NCI-H1092 (cell line): Measurements from ENCODE around the gene SSPN.

ENCODE experiments used
- DNase-seq: peaks from one replicate; lab custom pipeline; 2025; lab: John Stamatoyannopoulos, UW

SSPN gene

DNA sequence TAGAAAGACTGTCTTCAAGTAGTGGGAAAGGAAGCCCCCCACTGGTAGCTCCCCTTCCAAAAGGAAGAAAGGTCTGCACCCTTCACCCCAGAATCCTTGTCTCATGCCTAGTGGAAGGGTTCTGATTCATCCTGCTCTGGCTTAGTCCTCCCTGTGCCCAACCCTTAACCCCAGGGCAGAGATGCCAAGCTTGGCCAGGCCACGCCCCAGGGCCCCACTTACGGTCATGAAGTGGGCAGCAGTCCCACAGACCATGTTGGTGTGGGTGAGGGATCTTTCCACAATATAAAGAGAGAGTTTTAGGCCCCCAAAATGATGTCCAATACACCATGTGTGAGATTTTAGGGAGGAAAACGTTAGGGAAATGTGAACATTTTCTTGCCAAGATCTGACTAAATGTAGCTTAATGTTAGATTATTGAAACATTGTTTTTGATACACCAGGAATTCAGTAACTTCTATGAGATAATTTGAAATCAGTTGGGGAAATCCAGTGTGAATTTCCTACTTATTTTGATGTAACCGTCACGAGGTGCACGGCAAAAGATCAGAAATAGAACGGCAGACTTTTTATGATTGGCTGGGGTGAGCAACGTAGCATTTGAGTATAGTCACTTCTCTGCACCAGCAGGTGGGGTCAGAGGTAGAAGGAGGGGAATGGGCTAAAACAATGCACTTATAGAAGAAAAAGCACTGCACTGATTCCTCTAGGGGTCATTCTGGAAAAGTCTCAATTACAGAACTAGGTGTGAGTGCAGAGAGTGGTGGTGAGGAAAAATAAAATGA lies 8.2 kb upstream of the SSPN start:
- DNase-seq, result no peak

DNA sequence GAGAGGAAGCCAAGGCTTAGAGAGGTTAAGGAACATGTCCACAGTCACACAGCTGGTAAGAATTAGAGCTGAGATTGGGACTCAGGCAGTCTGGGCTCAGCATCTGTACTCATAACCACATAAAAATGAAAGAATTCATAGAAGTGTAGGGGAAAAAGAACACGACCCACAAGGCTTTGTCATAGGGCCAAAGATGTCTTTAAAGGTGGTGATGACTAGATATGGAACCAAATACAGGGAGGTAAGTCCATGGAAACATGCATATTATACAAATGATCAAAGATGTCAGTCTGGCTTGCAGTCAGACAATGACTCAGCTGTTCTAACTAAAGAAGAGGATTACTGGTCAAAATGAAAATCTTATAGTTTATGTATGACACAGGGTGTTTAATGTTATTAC lies 7.2 kb upstream of the SSPN start:
- DNase-seq, result no peak

DNA sequence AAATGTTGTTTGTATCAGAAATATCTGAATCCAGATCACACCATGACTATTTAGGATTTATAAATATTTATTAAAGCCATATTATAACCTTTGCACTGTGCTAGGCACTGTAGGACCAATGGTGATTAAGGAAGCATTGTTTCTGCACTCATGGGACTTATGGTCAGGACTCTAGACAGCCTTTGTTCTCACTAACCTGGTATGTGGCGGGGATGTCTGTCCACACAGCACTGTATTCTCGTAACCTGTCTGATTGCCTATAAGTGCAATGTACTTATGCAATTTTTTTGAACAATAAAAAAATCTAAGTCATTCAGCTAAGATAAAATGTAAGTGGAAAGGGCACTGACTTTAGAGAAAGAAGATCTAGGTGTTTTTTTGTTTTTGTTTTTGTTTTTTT lies 6.7 kb upstream of the SSPN start:
- no peak for DNase-seq

DNA sequence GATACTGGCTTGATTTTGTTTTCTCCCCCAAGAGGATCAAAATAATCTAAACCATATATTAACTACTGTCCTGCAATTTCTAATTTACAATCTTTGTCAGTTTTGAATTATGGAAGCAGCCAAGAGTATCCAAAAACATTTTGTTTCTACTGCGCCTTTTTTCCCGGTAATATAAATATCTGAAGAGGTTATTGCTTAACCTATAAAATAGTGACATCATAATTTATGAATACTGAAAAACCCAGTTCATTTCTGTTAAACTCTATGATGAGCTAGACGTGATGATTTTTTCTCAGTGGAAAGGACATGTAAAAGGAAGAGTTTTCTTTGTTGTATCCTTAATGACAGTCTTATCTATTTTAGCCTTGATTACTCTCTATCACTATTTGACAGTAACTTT lies 3.2 kb upstream of the SSPN start:
- no peak for DNase-seq

DNA sequence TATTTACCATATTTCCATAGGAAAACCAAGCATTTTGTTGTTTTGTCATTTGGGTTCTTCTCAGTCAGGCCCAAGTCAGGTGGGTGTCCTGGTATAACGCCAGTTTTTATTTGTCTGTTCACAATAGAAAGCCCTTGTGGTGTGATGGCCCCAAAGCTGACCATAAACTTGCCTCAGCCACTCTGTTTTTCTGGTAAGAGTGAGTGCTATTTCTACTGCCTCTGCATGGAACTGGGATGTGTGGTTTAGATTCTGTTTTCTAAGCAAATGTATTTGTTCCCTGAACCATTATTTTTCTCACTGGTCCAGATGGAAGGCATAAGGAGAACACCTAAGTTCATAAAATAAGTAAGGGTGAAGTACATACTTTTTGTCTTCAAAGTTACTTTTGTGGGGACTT lies 1.8 kb upstream of the SSPN start:
- DNase-seq, result no peak

DNA sequence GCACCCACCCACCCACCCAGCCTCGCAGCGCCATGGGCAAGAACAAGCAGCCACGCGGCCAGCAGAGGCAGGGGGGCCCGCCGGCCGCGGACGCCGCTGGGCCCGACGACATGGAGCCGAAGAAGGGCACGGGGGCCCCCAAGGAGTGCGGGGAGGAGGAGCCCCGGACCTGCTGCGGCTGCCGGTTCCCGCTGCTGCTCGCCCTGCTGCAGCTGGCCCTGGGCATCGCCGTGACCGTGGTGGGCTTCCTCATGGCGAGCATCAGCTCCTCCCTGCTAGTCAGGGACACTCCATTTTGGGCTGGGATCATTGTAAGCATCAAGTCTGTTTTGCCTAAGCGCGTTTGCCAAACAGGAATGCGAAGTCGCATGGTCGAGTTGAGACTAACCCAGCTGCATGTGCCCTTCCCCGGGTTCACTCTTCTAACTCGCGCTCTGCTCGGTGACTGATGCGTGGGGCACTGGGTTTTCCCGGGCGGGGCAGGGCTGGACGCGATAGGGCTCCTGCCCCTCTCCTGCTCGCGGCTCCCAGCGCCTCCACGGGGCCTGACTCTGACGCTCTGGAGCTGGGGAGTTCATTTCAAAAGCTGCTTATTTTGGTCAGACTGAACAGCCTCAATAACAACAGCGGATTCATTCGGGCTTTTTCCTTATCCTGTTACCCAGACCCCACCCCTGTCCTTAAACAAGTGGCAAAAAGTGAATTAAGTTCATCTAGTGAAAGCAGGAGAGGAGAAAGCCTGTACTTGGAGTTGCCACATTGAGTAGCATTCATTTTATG lies 458 bp downstream of the SSPN start:
- no peak for DNase-seq

DNA sequence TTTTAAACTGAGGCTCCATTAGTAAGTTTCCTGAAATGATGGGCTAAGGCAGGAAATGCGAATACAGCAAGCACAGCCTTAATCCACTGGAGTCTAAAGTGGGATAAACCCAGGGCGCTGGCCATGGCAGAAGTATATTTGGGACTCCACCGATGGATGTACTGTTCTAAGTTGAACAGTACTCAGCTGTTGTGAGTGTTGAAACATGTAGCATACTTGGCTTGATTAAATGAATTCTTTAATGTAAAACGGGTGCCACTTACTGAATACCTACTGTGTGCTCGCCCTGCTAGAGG lies 996 bp downstream of the SSPN start:
- DNase-seq, result no peak

DNA sequence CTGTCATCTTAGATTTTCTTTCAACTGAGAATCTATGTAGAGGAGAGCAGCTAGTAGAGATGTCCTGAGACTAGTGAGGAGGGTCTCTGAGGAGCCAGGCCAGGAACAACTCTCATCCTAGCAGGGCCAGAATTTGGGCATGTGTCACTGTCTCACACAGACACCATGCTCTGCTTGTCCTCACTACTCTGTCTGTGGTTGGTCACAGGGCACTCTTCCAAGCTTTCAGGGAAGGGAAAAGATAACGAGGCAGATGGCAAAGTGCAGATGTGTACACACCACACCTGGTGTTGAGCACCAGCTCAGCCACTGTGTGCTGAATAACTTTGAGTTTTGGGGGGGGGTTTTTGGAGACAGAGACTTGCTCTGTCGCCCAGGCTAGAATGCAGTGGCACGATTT lies 2.5 kb downstream of the SSPN start:
- DNase-seq, result no peak

DNA sequence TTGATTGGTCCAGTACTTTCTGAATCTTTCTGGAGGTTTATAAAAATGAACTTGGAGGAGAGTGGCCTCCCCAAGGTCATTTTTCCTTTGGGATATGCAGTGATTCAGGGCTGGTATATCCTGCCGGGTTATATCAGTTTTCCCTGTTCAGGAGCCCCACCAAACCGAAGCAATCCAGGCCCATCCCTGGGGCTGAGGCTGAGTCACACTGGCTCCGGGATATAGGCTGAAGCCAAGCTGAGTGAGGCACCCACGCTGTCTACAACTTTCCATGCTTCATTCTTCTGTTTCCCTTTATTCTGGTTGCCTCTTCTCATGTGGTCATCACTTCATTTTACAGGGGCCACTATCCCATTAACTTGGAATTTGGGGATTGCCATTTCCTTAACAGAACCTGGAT lies 3.4 kb downstream of the SSPN start:
- DNase-seq, result no peak

DNA sequence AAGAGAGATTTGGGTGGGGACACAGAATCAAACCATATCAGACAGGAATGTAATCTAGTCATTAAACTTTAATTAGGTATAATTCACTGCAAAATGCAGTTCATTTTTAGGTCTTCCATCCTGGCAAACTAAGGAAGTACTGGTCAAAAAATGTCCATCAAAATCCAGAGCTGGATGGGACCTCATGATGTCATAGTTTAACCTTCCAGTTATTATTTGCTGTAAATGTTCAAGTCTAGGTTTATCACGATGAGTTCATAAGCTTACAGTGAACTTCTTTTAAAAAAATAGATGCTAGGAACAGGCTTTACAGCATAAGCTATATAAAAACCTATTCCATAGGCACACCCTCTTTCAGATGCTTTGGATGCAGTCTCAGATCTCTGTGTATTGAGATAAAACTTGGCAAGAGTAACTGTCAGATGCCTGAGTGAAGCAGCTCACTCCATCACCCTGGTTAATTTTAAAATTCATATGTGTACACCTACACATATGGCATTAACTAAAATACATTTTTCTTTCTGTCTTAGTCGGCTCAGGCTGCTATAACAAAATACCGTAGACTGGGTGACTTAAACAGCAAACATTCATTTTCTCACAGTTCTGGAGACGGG lies 7.9 kb downstream of the SSPN start:
- no peak for DNase-seq

DNA sequence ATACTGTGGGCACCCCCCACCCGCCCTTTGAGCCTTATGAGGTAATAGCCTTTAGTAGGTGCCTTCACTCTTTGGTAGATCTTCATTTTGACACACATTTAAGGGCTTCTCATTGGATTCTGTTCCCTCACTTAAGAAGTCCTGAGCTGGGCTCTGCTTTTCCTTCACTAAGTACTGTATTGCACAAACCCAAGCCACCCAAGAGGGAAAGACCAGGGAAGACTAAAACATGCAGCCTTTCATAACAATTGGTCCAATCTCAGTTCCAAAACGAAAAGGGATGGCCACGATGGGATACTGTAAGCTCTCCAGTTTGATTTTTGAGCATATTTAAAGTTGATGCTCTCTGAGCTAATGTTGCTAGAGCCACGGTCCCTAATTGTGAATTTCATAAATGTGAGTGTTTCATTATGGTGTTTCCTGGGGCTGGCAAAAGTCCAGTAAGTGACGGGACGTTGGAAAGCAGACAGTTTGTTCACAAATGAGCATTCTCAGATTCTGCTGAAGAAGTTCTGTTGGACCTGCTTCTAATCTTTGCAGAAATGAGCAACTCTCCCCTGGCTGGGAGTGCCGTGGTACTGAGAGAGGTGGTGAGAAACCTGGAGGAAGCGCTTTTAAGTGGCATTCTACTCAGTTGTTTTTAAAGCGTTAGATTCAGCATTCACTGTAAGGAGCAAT lies 9.4 kb downstream of the SSPN start:
- no peak for DNase-seq

DNA sequence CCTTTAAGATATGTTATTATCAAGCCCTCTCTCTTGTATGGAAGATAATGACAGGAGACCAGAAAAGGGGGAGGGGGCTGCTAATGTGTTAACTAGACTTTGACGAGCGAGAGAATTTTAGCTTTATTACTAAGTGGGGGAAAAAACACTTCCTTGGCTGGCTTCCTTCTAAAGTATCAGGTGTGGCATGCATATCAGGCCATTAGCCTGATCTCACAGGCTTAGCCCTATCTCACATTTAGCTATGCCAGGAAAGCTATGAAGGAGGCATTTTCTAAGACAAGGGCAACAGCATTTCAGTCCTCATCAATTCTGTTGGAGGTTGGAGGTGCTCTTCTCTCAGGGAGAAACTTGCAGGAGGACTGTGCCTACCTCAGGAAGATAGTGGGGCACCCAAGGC lies 9.9 kb downstream of the SSPN start:
- no peak for DNase-seq

DNA sequence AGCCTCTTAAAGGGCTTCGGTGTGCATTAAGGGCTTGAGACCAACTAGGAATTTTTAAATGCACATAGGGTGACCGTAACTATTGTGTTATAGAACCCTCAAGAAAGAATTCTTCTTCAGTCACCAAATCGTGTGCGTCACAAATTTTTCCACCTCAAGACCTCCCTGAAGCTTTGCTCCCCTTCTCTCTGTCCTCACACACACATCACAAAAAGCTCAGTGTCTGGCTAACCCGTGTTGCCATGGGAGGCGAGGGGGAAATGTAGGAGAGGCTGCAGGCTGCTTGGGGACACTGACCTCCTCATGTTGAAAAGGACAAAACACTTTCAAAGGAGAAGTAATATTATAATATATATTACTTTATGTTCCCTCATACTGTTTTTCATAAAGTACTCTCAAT lies 10.6 kb downstream of the SSPN start:
- DNase-seq, result no peak

DNA sequence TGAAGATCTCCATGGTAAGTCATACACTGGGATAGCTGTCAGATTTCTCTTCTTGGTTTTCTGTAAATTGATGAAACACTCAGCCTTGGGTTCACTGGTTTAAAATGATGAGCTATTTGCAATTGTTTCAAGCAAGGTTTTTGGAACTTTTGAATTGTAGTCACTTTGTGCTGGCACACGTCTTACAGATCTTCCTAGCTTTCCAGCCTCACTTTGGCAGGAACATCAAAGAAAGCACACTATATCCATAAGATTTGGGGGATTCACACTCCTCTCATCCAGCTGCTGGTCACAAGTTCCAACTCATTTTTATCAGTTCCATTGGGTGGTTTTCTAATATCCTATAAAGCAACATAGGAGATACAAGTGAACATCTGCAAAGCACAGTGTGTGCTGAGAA lies 16.0 kb downstream of the SSPN start:
- DNase-seq, result no peak

DNA sequence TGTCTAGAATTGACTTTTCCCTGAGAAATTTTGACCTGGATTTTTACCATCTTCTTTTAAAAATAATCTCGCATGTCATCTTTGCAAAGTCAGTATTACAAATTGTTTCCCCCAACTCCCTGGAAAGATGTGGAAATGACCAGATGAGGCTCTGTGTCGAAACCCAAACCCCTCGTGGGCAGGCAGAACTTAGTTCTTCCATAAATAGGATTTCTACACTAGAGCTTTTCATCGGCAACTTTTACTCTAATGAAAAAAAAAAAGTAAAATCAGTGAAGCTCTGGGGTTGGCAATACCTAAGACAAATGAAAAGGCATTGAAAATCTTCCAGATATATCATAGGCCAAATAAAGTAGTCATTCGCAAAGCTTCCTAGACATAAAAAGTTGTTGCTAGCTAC lies 17.0 kb downstream of the SSPN start:
- no peak for DNase-seq

DNA sequence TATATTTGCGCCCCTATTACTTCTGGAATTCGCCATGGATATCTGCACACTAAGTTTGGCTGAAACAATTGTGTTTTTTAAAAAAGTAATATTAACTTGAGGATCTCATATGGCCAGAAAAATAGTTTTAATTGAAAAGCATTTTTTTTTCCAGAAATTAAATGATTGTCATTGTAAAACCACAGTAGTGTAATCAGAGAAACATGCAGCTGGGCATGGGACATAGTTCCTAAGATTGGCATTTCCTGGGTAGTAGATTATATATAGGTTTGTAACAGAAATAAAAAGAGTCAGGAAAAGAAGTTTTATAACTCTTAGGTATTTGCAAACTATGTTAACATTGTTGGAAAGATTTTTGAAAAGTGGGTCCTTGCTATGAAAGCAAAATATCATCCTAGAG lies 17.6 kb downstream of the SSPN start:
- no peak for DNase-seq

DNA sequence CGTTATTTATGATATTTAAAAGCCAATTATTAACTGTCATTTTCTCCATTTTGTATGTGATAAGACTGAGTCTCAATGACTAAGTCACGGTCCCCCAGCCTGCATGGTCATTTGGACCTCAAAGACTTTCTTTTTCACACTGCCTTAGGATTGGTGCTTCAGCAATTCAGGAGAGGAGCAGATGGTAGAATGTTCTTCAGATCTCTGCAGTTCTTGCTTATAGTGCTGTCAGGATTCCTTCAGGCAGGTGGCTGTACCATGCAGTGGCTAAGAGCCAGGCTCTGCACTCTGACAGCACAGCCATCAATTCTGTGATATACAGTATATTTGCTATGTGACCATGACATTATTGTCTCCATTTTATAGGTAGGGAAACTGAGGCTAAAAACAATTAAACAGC lies 18.7 kb downstream of the SSPN start:
- DNase-seq, result no peak

DNA sequence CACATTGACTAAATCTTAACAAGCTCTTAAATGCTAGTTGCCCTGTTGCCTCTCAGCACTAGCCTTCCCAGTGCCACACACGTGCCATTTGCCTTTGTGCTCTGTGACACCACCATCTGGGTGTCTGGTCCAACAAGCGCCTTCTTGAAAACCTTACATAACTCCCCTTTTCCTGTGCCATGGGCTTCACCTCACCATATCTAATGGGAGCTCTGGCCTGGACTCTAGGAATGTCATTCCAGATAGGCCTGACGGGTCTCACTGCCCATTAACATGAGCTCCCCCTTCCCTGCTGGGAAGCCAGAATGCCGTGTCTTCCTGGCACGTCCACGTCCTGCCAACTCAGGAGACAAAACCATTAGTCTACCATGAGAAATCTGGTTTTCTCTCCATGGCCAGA lies 24.4 kb downstream of the SSPN start:
- no peak for DNase-seq

DNA sequence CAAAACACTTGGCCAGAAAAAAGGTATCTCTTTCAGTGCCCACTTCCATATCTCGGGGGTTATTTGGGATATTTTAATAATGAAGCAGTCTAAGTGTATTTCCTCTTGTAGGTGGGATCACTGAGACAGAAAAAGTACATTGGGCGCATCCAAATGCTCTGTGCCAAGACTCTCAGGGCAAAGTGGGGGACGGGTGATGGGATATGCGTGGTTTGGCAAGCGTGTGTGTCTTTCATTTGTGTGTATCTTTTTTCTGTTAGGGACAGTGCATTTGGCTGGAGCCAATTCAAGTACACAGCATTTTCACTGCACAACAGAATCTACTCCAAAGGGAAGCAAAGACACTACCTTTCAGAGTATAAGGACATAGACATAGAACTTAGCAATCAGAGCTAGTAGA lies 29.3 kb downstream of the SSPN start:
- DNase-seq, result no peak

DNA sequence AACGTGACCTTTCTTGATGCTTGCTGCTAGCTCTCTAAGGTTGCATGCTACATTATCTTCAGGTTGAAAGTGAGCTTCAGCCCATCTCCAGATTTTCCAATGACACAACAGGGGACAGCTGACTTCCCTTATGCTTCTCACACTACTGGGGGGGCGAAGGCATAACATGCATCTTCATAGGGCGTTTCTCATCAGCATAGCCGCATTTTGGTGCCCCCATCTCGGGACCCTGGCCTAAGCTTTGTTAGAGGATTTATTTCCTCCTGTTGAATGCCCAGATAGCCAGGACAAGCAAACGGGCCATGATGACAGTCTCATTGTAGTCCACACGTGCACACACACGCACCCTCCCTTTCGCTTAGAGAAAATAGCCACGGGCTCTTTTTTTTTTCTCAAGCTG lies 30.7 kb downstream of the SSPN start:
- no peak for DNase-seq

DNA sequence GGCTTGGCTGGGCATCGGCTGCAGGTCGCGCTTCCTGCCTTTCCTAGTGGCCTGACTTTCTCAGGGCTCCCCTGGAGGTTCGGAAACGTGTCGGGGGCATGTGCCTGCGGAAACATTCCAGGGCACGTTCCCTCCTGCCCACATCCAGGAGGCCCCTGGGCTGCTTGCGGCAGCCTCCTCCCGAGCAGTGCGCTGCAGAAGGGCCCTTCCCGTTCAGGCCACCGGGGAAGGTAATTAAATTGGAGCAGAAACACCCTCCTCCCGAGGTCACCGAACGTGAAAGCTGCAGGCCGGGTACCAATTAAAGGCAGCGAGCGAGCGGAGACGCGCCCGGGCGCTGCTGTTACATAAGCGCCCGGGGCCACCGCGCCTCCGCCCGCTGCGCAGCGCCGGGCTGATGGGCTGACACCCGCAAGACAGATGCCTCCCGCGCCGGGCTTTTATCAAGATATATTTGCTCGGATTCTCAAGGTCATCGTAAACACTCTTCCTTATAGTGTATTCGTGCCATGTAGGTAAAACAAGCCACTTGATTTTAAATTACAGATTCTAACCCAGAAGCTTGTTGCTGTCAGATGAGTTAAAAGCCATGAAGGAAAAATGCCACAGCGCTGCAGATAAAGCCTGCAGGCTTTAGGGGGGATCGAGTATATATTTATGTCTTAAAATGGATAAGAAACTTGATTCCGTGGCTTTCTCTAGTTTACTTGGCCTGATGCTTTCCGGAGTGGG lies 31.4 kb downstream of the SSPN start:
- DNase-seq, result no peak

DNA sequence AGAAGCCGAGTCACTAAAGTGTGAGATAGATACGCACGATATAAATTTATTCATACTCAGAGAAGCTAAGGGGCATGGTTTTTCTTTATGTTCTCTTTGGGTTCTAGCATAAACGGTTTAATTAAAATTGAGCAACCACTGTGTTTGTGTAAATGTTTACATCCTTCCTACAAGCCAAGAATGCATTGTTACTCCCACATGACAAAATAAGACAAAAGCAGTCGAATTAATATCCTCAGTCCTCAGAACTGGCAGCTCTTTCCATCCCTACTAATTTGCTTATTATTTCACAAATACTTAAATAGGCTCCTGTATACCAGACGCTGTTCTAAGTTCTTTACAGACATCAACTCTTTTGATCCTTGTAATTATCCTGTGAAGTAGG lies 32.0 kb downstream of the SSPN start:
- DNase-seq, result no peak
